CD14-positive monocyte (primary cell): ENCODE results near the gene ATP5PO. TPM values are rescaled to one million over a fixed set of nuclear protein-coding genes. Genes with fewer than 3 reads are reported as not detected.

Experiments
- DNase-seq, 3 donors: peaks; one replicate each; pipeline ENCODE4 v3.0.0-alpha.2; 2011 to 2022
- H2AFZ ChIP-seq: 2 replicates; pipeline ENCODE4 v1.6.0; 2012; ENCODE audit warnings: mild to moderate bottlenecking, low read depth, low read length, inconsistent platforms; ENCODE audit not compliant: insufficient read depth, poor library complexity, severe bottlenecking
- H3K27ac ChIP-seq, 2 donors: 1 replicate in 1 of 2; 2 replicates in 1 of 2; pipeline ENCODE4 v1.5.1; 2012 to 2013; ENCODE audit warnings: low read length in 2 of 2, control low read depth in 1 of 2, inconsistent platforms in 1 of 2, low read depth in 1 of 2, mild to moderate bottlenecking in 1 of 2
- H3K27me3 ChIP-seq, 2 donors: one replicate each; pipeline versions ENCODE4 v1.6.0 to v1.6.1; 2011 to 2013; ENCODE audit warnings: low read length in 2 of 2; ENCODE audit not compliant: control insufficient read depth in 2 of 2, insufficient read depth in 2 of 2
- H3K36me3 ChIP-seq, 2 donors: replicated peaks in 1 of 2; 1 replicate in 1 of 2; 2 replicates in 1 of 2; pipeline versions ENCODE4 v1.5.1 to v1.6.1; 2012 to 2013; ENCODE audit warnings: low read length in 2 of 2, control low read depth in 1 of 2, inconsistent platforms in 1 of 2, mild to moderate bottlenecking in 1 of 2; ENCODE audit not compliant: insufficient read depth in 2 of 2, control insufficient read depth in 1 of 2
- H3K4me1 ChIP-seq, 2 donors: 1 replicate in 1 of 2; 2 replicates in 1 of 2; pipeline versions ENCODE4 v1.5.1 to v1.6.1; 2012 to 2013; ENCODE audit warnings: low read length in 2 of 2, control low read depth in 1 of 2, inconsistent platforms in 1 of 2, mild to moderate bottlenecking in 1 of 2, moderate library complexity in 1 of 2; ENCODE audit not compliant: insufficient read depth in 2 of 2, control insufficient read depth in 1 of 2
- H3K4me2 ChIP-seq: replicated peaks from 2 replicates; pipeline ENCODE3; 2012; ENCODE audit warnings: low read length, moderate library complexity, mild to moderate bottlenecking; ENCODE audit not compliant: poor library complexity, severe bottlenecking; ENCODE audit errors: extremely low read depth
- H3K4me3 ChIP-seq, 3 experiments: fragments of 200-600 bp in 1 of 3; sonication (generic) in 1 of 3; replicated peaks in 1 of 3; 1 replicate in 2 of 3; 2 replicates in 1 of 3; pipeline ENCODE4 v1.5.1; 2011 to 2013; ENCODE audit warnings: low read length in 3 of 3, mild to moderate bottlenecking in 3 of 3, control low read depth in 2 of 3, low read depth in 2 of 3, inconsistent platforms in 1 of 3, moderate library complexity in 1 of 3
- H3K79me2 ChIP-seq: 2 replicates; pipeline ENCODE4 v1.6.0; 2012; ENCODE audit warnings: mild to moderate bottlenecking, control low read depth, inconsistent platforms, low read length, moderate library complexity; ENCODE audit not compliant: insufficient read depth
- H3K9ac ChIP-seq: 2 replicates; pipeline ENCODE4 v1.6.0; 2017; ENCODE audit warnings: low read length, mild to moderate bottlenecking; ENCODE audit not compliant: insufficient read depth, poor library complexity, severe bottlenecking
- H3K9me3 ChIP-seq, 2 donors: replicated peaks in 1 of 2; 1 replicate in 1 of 2; 2 replicates in 1 of 2; pipeline versions ENCODE4 v1.5.1 to v1.6.1; 2012 to 2013; ENCODE audit warnings: low read length in 2 of 2, control low read depth in 1 of 2; ENCODE audit not compliant: control insufficient read depth in 1 of 2, insufficient read depth in 1 of 2
- H4K20me1 ChIP-seq: 2 replicates; pipeline ENCODE4 v1.6.0; 2012; ENCODE audit warnings: mild to moderate bottlenecking, low read length, control low read depth, moderate library complexity; ENCODE audit not compliant: insufficient read depth
- H3K27ac Mint-ChIP-seq, 7 donors: one replicate each; pipeline ENCODE4 v1.8.0; 2020; ENCODE audit warnings: mild to moderate bottlenecking in 7 of 7, mixed read lengths in 7 of 7, moderate library complexity in 6 of 7, inconsistent platforms in 2 of 7
- H3K27me3 Mint-ChIP-seq, 3 donors: one replicate each; pipeline ENCODE4 v1.8.0; 2021 to 2022; ENCODE audit warnings: low read depth in 3 of 3, mild to moderate bottlenecking in 3 of 3, mixed read lengths in 3 of 3, moderate library complexity in 3 of 3, inconsistent platforms in 1 of 3
- H3K36me3 Mint-ChIP-seq, 2 donors: one replicate each; pipeline ENCODE4 v1.8.0; 2020; ENCODE audit warnings: mixed read lengths in 2 of 2, inconsistent platforms in 1 of 2, mild to moderate bottlenecking in 1 of 2
- H3K4me1 Mint-ChIP-seq: one replicate; pipeline ENCODE4 v1.8.0; 2020; ENCODE audit warnings: mild to moderate bottlenecking, mixed read lengths
- H3K4me3 Mint-ChIP-seq, 2 donors: one replicate each; pipeline ENCODE4 v1.8.0; 2020; ENCODE audit warnings: mild to moderate bottlenecking in 2 of 2, mixed read lengths in 2 of 2, moderate library complexity in 1 of 2
- H3K9me3 Mint-ChIP-seq, 7 donors: one replicate each; pipeline ENCODE4 v1.8.0; 2020 to 2022; ENCODE audit warnings: mixed read lengths in 7 of 7, mild to moderate bottlenecking in 6 of 7, moderate library complexity in 6 of 7, inconsistent platforms in 2 of 7
- CTCF ChIP-seq: fragments of 200-600 bp; IDR thresholded peaks from one replicate; pipeline ENCODE4 v1.8.0; 2022; ENCODE audit warnings: antibody characterized with exemption, mild to moderate bottlenecking
- WGBS: methylation state at CpG from one replicate; pipeline ENCODE4 v1.1.5; 2013; ENCODE audit warnings: missing lambda C conversion rate; ENCODE audit not compliant: insufficient coverage; 5-methylcytosine and 5-hydroxymethylcytosine counted together
- intact Hi-C, 2 donors: fragments of 100-400 bp; cut with micrococcal nuclease; formaldehyde crosslinking; loops; one replicate each; pipeline versions ENCODE4 v1.15.0 to v1.15.1; 2023
- polyA plus RNA-seq, 3 donors: library from polyadenylated mRNA; depleted of rRNA in 1 of 3; unstranded in 2 of 3; stranded (reverse) in 1 of 3; fragments of 300-500 nt in 2 of 3; fragments of >200 nt in 1 of 3; fragmentation: Illumina TruSeq in 2 of 3; gene quantifications; 1 replicate in 2 of 3; 2 replicates in 1 of 3; pipeline ENCODE4 v1.2.3, GENCODE V29; 2012 to 2021

Gene ATP5PO
- polyA plus RNA-seq, 3 donors, result 153 to 397 (median 393) TPM

GRCh38 chr21:33859373-33860102 lies 56.1 kb downstream of the ATP5PO start:
- DNase-seq, result no peak
- Mint-ChIP-seq H3K27me3 (peaks cover 0 to 2% (median 0%) of the 10 kb centered on the region in 3 donors), H3K36me3 (no peaks in the 10 kb centered on the region), H3K4me3 (no peak overlapping the region), H3K4me1 (peaks cover 2% of the 10 kb centered on the region), H3K27ac (no peak overlapping the region), H3K9me3 (no peaks in the 10 kb centered on the region)
- no peaks in the 10 kb centered on the region for H3K9me3 ChIP-seq
- H3K4me2 ChIP-seq, result no peak overlapping the region
- H3K36me3 ChIP-seq, result no peaks in the 10 kb centered on the region
- no peak overlapping the region for H3K27ac ChIP-seq
- no peaks in the 10 kb centered on the region for H3K4me1 ChIP-seq
- no peak overlapping the region for H3K4me3 ChIP-seq
- no peak for TF ChIP-seq CTCF
- no peaks in the 10 kb centered on the region for H3K27me3 ChIP-seq
- no peaks in the 10 kb centered on the region for H3K79me2 ChIP-seq
- 94% methylated on average over 15 of the region's 18 CpGs for WGBS
- intact Hi-C loops, result no loop called here
- H2AFZ ChIP-seq, result no peak overlapping the region
- no peak overlapping the region for H3K9ac ChIP-seq
- H4K20me1 ChIP-seq, result no peaks in the 10 kb centered on the region

- no peak for TF ChIP-seq CTCF
Measured at GRCh38 chr21:33858667-33859372, 56.8 kb downstream of the ATP5PO start.

More at GRCh38 chr21:33858667-33859372, 56.8 kb downstream of the ATP5PO start:
- no peak overlapping the region for H3K4me3 ChIP-seq
- H3K4me3 Mint-ChIP-seq, result no peak overlapping the region
- H3K36me3 Mint-ChIP-seq, result no peaks in the 10 kb centered on the region
- no peaks in the 10 kb centered on the region for H3K9me3 ChIP-seq
- no peak overlapping the region for H2AFZ ChIP-seq
- no peaks in the 10 kb centered on the region for H3K27me3 ChIP-seq
- H3K36me3 ChIP-seq, result no peaks in the 10 kb centered on the region
- intact Hi-C loops, result no loop called here
- H3K27me3 Mint-ChIP-seq, result peaks cover 0 to 2% (median 0%) of the 10 kb centered on the region in 3 donors
- no peaks in the 10 kb centered on the region for H4K20me1 ChIP-seq
- 98% methylated on average over 10 of the region's 15 CpGs for WGBS
- H3K4me1 ChIP-seq, result no peaks in the 10 kb centered on the region
- H3K9ac ChIP-seq, result no peak overlapping the region
- H3K9me3 Mint-ChIP-seq, result no peaks in the 10 kb centered on the region
- H3K4me2 ChIP-seq, result no peak overlapping the region
- H3K27ac Mint-ChIP-seq, result no peak overlapping the region
- peaks cover 2% of the 10 kb centered on the region for H3K4me1 Mint-ChIP-seq
- no peak overlapping the region for H3K27ac ChIP-seq
- no peaks in the 10 kb centered on the region for H3K79me2 ChIP-seq
- no peak for DNase-seq
